ENCODE measurements around the gene LRP8.

LRP8 gene

GRCh38 chr1:53203466-53203865 is 124.4 kb downstream of the LRP8 start:
- H3K4me3 ChIP-seq (ENCODE audit: low read depth, low read length): no peak overlapping the region
- DNase-seq (ENCODE audit: low read depth): no peak
- no peak for TF ChIP-seq MYC (IDR thresholded peaks at IDR 0.05; ENCODE audit: low read depth, low read length)
- no peak for TF ChIP-seq CTCF (IDR thresholded peaks at IDR 0.05; ENCODE audit: low read depth, low read length)
- no peak for TF ChIP-seq MAX (IDR thresholded peaks at IDR 0.05; ENCODE audit: low read depth, low read length)
- no peak for TF ChIP-seq POLR2A (IDR thresholded peaks at IDR 0.05; ENCODE audit: extremely low read depth, insufficient read length)

GRCh38 chr1:53198241-53198651 is 129.6 kb downstream of the LRP8 start:
- DNase-seq (ENCODE audit: low read depth): no peak
- no peak for TF ChIP-seq CTCF (IDR thresholded peaks at IDR 0.05; ENCODE audit: low read depth, low read length)
- no peak for TF ChIP-seq POLR2A (IDR thresholded peaks at IDR 0.05; ENCODE audit: extremely low read depth, insufficient read length)
- no peak for TF ChIP-seq MAX (IDR thresholded peaks at IDR 0.05; ENCODE audit: low read depth, low read length)
- TF ChIP-seq MYC (IDR thresholded peaks at IDR 0.05; ENCODE audit: low read depth, low read length): no peak

GRCh38 chr1:53197291-53198200 is 130.3 kb downstream of the LRP8 start:
- TF ChIP-seq POLR2A (IDR thresholded peaks at IDR 0.05; ENCODE audit: extremely low read depth, insufficient read length) (no peak), MYC (IDR thresholded peaks at IDR 0.05; ENCODE audit: low read depth, low read length) (no peak), MAX (IDR thresholded peaks at IDR 0.05; ENCODE audit: low read depth, low read length) (no peak), CTCF (IDR thresholded peaks at IDR 0.05; ENCODE audit: low read depth, low read length) (no peak)
- peak; percentile 52 for DNase-seq (ENCODE audit: low read depth)
- H3K4me3 ChIP-seq (ENCODE audit: low read depth, low read length): peak overlapping the region; percentile 99

More at GRCh38 chr1:53198241-53198651, 129.6 kb downstream of the LRP8 start:
- H3K4me3 ChIP-seq (ENCODE audit: low read depth, low read length): peak overlapping the region; percentile 99

- TF ChIP-seq CTCF (IDR thresholded peaks at IDR 0.05; ENCODE audit: low read depth, low read length) (no peak), POLR2A (IDR thresholded peaks at IDR 0.05; ENCODE audit: extremely low read depth, insufficient read length) (peak; percentile 97), MAX (IDR thresholded peaks at IDR 0.05; ENCODE audit: low read depth, low read length) (peak; percentile 58), MYC (IDR thresholded peaks at IDR 0.05; ENCODE audit: low read depth, low read length) (peak; percentile 70)
- DNase-seq (ENCODE audit: low read depth): peak; percentile 96
- H3K4me3 ChIP-seq (ENCODE audit: low read depth, low read length): peak within 1 kb of the TSS; percentile 99
Observed at GRCh38 chr1:53196485-53197290, 131.2 kb downstream of the LRP8 start, which contains the start of gene CPT2. TSS of gene CPT2 (plus strand) at chr1:53196824. CDS start at chr1:53196944, 120 bp downstream.

GRCh38 chr1:53196017-53196484 is 131.8 kb downstream of the LRP8 start:
- peak overlapping the region; percentile 59 for H3K4me3 ChIP-seq (ENCODE audit: low read depth, low read length)

More at GRCh38 chr1:53196017-53196484, 131.8 kb downstream of the LRP8 start:
- DNase-seq (ENCODE audit: low read depth): no peak
- TF ChIP-seq MYC (IDR thresholded peaks at IDR 0.05; ENCODE audit: low read depth, low read length) (no peak), POLR2A (IDR thresholded peaks at IDR 0.05; ENCODE audit: extremely low read depth, insufficient read length) (no peak), MAX (IDR thresholded peaks at IDR 0.05; ENCODE audit: low read depth, low read length) (no peak)
